HL-60 (cell line): ENCODE data around the gene CNOT8.

Source experiments
- DNase-seq, 2 experiments: peaks; one replicate each; pipeline ENCODE4 v3.0.0-alpha.2; 2010 to 2020; ENCODE audit warnings: low read depth in 1 of 2, low spot score in 1 of 2
- H3K27ac ChIP-seq: fragments of 250-450 bp; sonication (Bioruptor Pico); replicated peaks from 2 replicates; pipeline ENCODE4 v1.5.1; 2020; ENCODE audit warnings: mild to moderate bottlenecking, moderate library complexity
- H3K27me3 ChIP-seq: fragments of 250-450 bp; sonication (Bioruptor Pico); 2 replicates; pipeline ENCODE4 v1.5.1; 2021; ENCODE audit warnings: mild to moderate bottlenecking, moderate library complexity; ENCODE audit not compliant: insufficient read depth, poor library complexity, severe bottlenecking
- H3K4me3 ChIP-seq: replicated peaks from 2 replicates; pipeline ENCODE4 v1.5.1; 2011; ENCODE audit warnings: mild to moderate bottlenecking, control low read depth, low read length; ENCODE audit not compliant: insufficient read depth
- GABPA ChIP-seq: IDR thresholded peaks from 2 replicates; pipeline ENCODE4 v1.6.1; 2012; ENCODE audit warnings: low read depth
- POLR2AphosphoS5 ChIP-seq: IDR thresholded peaks from 2 replicates; pipeline ENCODE4 v1.6.1; 2012; ENCODE audit warnings: low read depth
- SPI1 ChIP-seq: IDR thresholded peaks from 2 replicates; pipeline ENCODE4 v1.6.1; 2012; ENCODE audit warnings: low read depth, mild to moderate bottlenecking, borderline replicate concordance
- TF ChIP-seq, protein P1 (sequence below): IDR thresholded peaks from one replicate; pipeline ENCODE4 v1.5.1; 2011; ENCODE audit warnings: low read length, control low read depth, inconsistent platforms; ENCODE audit not compliant: insufficient read depth
- TF ChIP-seq, protein P2 (sequence below): IDR thresholded peaks from 2 replicates; pipeline ENCODE4 v1.6.1; 2012; ENCODE audit warnings: low read depth; ENCODE audit not compliant: insufficient replicate concordance

The CNOT8 gene

DNA sequence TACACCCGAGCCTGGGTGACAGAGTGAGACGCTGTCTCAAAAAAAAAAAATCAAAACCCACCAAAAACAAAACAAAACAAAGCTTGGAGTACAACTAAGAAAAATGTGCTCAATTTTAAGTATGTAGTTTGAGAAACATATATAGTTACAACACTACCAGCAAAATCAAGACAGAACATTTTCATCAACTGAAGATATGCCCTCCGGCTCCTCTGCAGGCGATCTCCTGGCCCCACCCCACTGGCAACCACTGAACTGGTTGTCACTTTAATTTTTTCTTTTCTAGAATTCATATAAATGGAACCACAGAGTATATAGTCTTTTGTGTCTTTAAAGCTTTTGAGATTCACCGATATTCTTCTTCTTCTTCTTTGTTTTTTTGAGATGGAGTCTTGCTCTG is 35.0 kb downstream of the CNOT8 start:
- H3K4me3 ChIP-seq = no peak overlapping the region
- TF ChIP-seq, protein P1, sequence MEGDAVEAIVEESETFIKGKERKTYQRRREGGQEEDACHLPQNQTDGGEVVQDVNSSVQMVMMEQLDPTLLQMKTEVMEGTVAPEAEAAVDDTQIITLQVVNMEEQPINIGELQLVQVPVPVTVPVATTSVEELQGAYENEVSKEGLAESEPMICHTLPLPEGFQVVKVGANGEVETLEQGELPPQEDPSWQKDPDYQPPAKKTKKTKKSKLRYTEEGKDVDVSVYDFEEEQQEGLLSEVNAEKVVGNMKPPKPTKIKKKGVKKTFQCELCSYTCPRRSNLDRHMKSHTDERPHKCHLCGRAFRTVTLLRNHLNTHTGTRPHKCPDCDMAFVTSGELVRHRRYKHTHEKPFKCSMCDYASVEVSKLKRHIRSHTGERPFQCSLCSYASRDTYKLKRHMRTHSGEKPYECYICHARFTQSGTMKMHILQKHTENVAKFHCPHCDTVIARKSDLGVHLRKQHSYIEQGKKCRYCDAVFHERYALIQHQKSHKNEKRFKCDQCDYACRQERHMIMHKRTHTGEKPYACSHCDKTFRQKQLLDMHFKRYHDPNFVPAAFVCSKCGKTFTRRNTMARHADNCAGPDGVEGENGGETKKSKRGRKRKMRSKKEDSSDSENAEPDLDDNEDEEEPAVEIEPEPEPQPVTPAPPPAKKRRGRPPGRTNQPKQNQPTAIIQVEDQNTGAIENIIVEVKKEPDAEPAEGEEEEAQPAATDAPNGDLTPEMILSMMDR = no peak
- TF ChIP-seq, protein P2, sequence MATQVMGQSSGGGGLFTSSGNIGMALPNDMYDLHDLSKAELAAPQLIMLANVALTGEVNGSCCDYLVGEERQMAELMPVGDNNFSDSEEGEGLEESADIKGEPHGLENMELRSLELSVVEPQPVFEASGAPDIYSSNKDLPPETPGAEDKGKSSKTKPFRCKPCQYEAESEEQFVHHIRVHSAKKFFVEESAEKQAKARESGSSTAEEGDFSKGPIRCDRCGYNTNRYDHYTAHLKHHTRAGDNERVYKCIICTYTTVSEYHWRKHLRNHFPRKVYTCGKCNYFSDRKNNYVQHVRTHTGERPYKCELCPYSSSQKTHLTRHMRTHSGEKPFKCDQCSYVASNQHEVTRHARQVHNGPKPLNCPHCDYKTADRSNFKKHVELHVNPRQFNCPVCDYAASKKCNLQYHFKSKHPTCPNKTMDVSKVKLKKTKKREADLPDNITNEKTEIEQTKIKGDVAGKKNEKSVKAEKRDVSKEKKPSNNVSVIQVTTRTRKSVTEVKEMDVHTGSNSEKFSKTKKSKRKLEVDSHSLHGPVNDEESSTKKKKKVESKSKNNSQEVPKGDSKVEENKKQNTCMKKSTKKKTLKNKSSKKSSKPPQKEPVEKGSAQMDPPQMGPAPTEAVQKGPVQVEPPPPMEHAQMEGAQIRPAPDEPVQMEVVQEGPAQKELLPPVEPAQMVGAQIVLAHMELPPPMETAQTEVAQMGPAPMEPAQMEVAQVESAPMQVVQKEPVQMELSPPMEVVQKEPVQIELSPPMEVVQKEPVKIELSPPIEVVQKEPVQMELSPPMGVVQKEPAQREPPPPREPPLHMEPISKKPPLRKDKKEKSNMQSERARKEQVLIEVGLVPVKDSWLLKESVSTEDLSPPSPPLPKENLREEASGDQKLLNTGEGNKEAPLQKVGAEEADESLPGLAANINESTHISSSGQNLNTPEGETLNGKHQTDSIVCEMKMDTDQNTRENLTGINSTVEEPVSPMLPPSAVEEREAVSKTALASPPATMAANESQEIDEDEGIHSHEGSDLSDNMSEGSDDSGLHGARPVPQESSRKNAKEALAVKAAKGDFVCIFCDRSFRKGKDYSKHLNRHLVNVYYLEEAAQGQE = no peak
- TF ChIP-seq GABPA = no peak
- TF ChIP-seq POLR2AphosphoS5 = no peak
- TF ChIP-seq SPI1 = no peak
- H3K27me3 ChIP-seq = no peaks in the 10 kb centered on the region
- no peak for DNase-seq
- H3K27ac ChIP-seq = no peak overlapping the region

DNA sequence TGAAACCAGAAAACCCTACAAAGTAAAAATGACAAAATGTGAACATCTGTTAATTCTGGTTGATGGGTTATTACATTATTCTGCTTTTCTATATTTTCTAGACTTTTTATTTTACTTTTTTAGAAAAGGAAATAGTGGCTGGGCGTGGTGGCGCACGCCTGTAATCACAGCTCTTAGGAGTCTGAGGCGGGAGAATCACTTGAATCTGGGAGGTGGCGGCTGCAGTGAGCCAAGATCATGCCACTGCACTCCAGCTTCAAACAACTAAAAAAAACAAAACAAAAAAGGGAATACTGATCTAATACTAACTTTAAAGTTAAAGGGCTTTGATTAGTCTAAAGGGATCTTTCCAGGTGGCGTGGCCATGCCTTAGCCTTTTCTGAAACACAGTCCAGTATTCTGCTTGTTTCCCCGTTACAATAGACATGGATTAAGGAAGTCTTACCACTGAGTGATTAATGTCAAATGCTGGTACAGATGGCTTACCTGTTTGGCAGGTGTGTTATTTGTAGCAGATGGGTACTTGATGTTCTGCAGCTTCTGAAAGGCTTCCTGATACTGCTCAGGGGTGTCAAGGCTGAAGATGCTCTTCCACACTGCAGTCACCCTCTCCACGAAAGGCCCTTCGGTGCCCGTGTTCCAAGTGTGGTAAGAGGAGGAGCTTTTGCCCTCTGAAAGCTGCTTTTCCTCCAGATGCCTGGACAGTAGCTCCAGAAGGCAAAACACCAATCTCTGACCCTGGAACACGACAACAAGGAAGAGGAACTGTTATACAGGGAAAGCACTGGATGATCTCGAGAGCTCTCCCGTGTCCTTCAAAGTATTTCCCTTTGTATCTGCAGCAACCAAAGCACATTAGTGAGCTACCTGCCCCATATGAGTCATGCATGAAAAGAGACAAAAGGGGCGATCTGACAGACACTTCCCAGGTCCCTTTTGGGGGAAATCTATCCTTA is 37.5 kb downstream of the CNOT8 start:
- H3K27me3 ChIP-seq = no peaks in the 10 kb centered on the region
- TF ChIP-seq, protein P1 = no peak
- TF ChIP-seq GABPA (no peak), SPI1 (no peak), POLR2AphosphoS5 (no peak)
- TF ChIP-seq, protein P2 = no peak
- DNase-seq = no peak
- no peak overlapping the region for H3K4me3 ChIP-seq
- H3K27ac ChIP-seq = no peak overlapping the region

DNA sequence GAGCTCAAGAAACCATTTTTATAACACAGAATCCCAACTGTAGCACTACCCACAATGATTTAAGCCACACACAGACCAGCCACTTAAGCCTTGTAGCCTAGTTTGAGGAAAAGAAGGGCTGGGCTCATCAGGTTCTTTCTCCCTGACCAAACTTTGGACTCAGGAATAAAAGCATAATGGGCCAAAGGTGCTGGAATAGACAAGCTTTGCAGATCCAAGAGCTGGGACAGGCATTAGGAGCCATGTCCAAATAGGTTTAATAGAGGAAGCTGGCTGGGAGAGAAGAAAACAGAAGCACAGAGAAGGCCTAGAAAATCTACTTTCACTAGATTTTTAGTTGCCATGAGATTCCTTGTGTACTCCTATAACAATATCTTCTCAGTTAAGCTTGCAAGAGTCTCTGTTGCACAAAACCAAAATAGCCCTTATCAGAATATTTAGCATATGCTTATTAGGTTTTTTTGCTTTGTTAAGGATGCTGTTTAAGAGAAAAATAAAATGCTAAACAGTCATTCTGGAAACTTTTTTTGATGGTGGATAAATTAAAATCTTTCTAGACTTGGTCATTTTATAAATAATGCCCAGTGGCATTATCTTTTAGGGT is 38.2 kb downstream of the CNOT8 start:
- H3K4me3 ChIP-seq = no peak overlapping the region
- no peak for TF ChIP-seq GABPA
- no peak for TF ChIP-seq SPI1
- TF ChIP-seq, protein P2 = no peak
- no peak for TF ChIP-seq POLR2AphosphoS5
- TF ChIP-seq, protein P1 = no peak
- DNase-seq = no peak
- H3K27ac ChIP-seq = no peak overlapping the region
- H3K27me3 ChIP-seq = no peaks in the 10 kb centered on the region
